Measurements from ENCODE around the gene NGEF. TPM values are rescaled to one million over a fixed set of nuclear protein-coding genes. Genes with fewer than 3 reads are reported as not detected.

Gene NGEF
- total RNA-seq, 1 donor from 2014 or later, result 0.16 TPM

DNA sequence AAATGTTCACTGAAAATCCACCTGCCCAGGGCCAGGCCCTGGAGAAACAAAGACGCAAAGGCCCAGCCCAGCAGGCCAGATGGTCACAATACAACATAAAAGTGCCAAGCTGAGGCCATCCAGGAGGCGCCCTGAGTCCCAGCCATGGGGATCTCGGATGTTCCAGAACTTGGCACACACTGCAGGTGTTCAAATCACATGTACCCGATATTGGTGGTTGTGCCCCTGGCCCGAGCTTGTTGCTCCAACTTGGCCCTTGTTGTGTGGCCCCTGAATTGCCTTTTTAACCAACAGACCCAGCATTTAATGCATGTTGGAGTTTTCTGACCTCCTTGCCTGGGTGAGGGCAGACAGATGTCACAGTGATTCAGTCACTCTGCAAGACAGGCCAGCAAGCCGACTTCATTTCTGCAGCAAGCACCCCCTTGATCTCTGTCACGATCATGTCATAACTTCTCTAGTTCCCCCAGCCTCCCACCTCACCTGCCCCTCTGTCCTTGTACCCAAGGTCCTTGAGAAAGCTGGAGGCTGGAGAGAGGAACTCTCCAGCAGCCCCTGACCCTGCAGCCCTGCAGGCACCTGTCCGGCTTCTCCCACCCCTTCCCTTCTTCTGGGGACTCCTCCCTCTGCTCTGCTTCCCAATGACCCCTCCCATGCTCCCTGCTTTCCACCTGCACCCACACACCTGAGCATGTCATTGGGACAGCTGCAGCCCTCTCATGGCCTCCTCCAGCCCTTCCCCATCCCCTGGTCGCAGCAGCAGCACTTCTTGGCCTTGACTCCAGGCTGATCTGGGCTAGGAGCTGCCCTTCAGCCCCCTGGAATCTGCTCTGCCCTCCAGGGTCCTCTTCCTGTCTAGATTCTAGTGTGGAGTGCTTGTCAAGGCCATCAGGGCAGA, 9.1 kb downstream of the NGEF start:
- no peaks in the 10 kb centered on the region for H3K9me3 Mint-ChIP-seq (ENCODE audit: unreplicated experiment)
- no peak for DNase-seq (ENCODE audit: low read depth)
- H3K9me3 ChIP-seq (ENCODE audit: insufficient read depth, low read depth, low read length), result no peaks in the 10 kb centered on the region
- H2AFZ ChIP-seq (ENCODE audit: low read depth, low read length), result no peak overlapping the region
- H3K4me2 ChIP-seq (ENCODE audit: low read length), result no peak overlapping the region
- no peaks in the 10 kb centered on the region for H3K4me1 ChIP-seq (ENCODE audit: insufficient read depth, low read length)
- H3K79me2 ChIP-seq (ENCODE audit: insufficient read depth, low read length), result no peaks in the 10 kb centered on the region
- no peak overlapping the region for H3K9ac ChIP-seq (ENCODE audit: low read length)
- no peak overlapping the region for H3K4me3 ChIP-seq (ENCODE audit: insufficient read depth, low read depth, low read length)
- H3K4me3 Mint-ChIP-seq (ENCODE audit: unreplicated experiment), result no peak overlapping the region
- H4K20me1 ChIP-seq (ENCODE audit: insufficient read depth, low read length), result no peaks in the 10 kb centered on the region
- peaks cover 3% of the 10 kb centered on the region for H3K36me3 Mint-ChIP-seq (ENCODE audit: low read depth, unreplicated experiment)
- H3K27me3 ChIP-seq (ENCODE audit: insufficient read depth, low read length), result peaks cover 2% of the 10 kb centered on the region
- no peak overlapping the region for H3K27ac Mint-ChIP-seq (ENCODE audit: unreplicated experiment)
- no peaks in the 10 kb centered on the region for H3K36me3 ChIP-seq (ENCODE audit: insufficient read depth, low read length)
- FAIRE-seq, result no peak
- no peak overlapping the region for H3K27ac ChIP-seq (ENCODE audit: low read depth, low read length)
- H3K4me1 Mint-ChIP-seq (ENCODE audit: low read depth, unreplicated experiment), result no peaks in the 10 kb centered on the region
- H3K27me3 Mint-ChIP-seq (ENCODE audit: low read depth, unreplicated experiment), result peaks cover 46% of the 10 kb centered on the region
- TF ChIP-seq EZH2 (IDR thresholded peaks at IDR 0.05; ENCODE audit: insufficient read depth, low read length), result no peak
- TF ChIP-seq, protein P1, sequence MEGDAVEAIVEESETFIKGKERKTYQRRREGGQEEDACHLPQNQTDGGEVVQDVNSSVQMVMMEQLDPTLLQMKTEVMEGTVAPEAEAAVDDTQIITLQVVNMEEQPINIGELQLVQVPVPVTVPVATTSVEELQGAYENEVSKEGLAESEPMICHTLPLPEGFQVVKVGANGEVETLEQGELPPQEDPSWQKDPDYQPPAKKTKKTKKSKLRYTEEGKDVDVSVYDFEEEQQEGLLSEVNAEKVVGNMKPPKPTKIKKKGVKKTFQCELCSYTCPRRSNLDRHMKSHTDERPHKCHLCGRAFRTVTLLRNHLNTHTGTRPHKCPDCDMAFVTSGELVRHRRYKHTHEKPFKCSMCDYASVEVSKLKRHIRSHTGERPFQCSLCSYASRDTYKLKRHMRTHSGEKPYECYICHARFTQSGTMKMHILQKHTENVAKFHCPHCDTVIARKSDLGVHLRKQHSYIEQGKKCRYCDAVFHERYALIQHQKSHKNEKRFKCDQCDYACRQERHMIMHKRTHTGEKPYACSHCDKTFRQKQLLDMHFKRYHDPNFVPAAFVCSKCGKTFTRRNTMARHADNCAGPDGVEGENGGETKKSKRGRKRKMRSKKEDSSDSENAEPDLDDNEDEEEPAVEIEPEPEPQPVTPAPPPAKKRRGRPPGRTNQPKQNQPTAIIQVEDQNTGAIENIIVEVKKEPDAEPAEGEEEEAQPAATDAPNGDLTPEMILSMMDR (IDR thresholded peaks at IDR 0.05; ENCODE audit: insufficient read depth, low read depth, low read length), result no peak

DNA sequence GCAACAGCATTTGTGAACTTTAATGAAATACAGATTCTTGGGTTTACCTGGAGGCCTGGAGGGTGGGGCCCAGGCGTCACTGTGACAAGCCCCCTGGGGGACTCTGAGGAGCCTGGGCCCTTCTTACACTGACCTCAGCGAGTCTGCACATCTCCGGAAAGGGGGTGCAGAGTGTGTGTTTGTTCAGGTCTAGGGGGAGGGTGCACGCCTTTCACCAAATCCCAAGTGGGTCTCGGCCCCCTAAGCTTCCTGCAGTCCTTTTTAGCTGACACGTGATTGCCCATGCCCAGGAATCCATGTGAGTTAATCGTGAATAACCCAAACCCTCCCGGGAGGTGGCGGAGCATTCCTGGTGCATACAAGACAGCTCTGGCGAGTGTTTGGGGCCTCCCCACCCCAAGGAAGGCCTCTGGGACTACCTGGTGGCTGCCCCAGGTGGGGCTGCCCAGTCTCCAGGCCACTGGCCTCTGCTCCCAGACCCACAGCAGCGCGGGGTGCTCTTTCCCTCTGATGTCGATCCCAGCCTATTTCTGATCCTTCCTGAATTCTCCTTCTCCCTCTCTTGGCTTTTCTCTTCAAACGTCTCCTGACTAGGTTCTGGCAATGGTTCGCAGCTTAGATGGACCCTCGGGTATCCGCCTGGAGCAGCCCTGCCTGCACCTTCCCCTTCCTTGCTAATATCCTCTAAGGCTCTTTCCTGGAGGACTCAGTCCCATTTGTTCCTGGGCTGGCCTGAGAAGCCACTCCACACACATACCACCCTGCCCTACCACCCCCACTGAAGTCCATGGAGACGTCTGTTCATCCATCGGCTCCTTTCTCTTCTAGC, 10.0 kb downstream of the NGEF start:
- no peak overlapping the region for H3K4me3 ChIP-seq (ENCODE audit: insufficient read depth, low read depth, low read length)
- TF ChIP-seq, protein P1 (IDR thresholded peaks at IDR 0.05; ENCODE audit: insufficient read depth, low read depth, low read length), result no peak
- no peak for TF ChIP-seq EZH2 (IDR thresholded peaks at IDR 0.05; ENCODE audit: insufficient read depth, low read length)
- peaks cover 44% of the 10 kb centered on the region for H3K27me3 Mint-ChIP-seq (ENCODE audit: low read depth, unreplicated experiment)
- H3K9me3 ChIP-seq (ENCODE audit: insufficient read depth, low read depth, low read length), result no peaks in the 10 kb centered on the region
- H3K36me3 ChIP-seq (ENCODE audit: insufficient read depth, low read length), result no peaks in the 10 kb centered on the region
- no peak overlapping the region for H2AFZ ChIP-seq (ENCODE audit: low read depth, low read length)
- no peaks in the 10 kb centered on the region for H3K4me1 ChIP-seq (ENCODE audit: insufficient read depth, low read length)
- no peaks in the 10 kb centered on the region for H3K9me3 Mint-ChIP-seq (ENCODE audit: unreplicated experiment)
- no peak for DNase-seq (ENCODE audit: low read depth)
- FAIRE-seq, result no peak
- H3K4me3 Mint-ChIP-seq (ENCODE audit: unreplicated experiment), result no peak overlapping the region
- no peak overlapping the region for H3K9ac ChIP-seq (ENCODE audit: low read length)
- no peak overlapping the region for H3K27ac Mint-ChIP-seq (ENCODE audit: unreplicated experiment)
- peaks cover 2% of the 10 kb centered on the region for H3K27me3 ChIP-seq (ENCODE audit: insufficient read depth, low read length)
- no peak overlapping the region for H3K27ac ChIP-seq (ENCODE audit: low read depth, low read length)
- no peaks in the 10 kb centered on the region for H3K4me1 Mint-ChIP-seq (ENCODE audit: low read depth, unreplicated experiment)
- H3K79me2 ChIP-seq (ENCODE audit: insufficient read depth, low read length), result no peaks in the 10 kb centered on the region
- H3K36me3 Mint-ChIP-seq (ENCODE audit: low read depth, unreplicated experiment), result peaks cover 3% of the 10 kb centered on the region
- no peak overlapping the region for H3K4me2 ChIP-seq (ENCODE audit: low read length)
- no peaks in the 10 kb centered on the region for H4K20me1 ChIP-seq (ENCODE audit: insufficient read depth, low read length)
